Astrocyte of the cerebellum (primary cell): ENCODE measurements around the gene HPS4.

Source experiments
- DNase-seq: peaks from one replicate; pipeline ENCODE4 v3.0.0-alpha.2; 2011; ENCODE audit warnings: low read depth
- H3K4me3 ChIP-seq: 2 replicates; pipeline ENCODE4 v1.5.1; 2011; ENCODE audit warnings: mild to moderate bottlenecking, low read depth, low read length, moderate library complexity
- in situ Hi-C: cut with HindIII; loops from 2 replicates; pipeline ENCODE4 v1.10.0; 2017; ENCODE audit warnings: low sequenced_read_pairs
- TF ChIP-seq, protein P1 (sequence below): IDR thresholded peaks from 2 replicates; pipeline ENCODE4 v1.5.1; 2012; ENCODE audit warnings: low read length, low read depth, moderate library complexity, mild to moderate bottlenecking; ENCODE audit errors: missing control alignments

Gene HPS4

DNA sequence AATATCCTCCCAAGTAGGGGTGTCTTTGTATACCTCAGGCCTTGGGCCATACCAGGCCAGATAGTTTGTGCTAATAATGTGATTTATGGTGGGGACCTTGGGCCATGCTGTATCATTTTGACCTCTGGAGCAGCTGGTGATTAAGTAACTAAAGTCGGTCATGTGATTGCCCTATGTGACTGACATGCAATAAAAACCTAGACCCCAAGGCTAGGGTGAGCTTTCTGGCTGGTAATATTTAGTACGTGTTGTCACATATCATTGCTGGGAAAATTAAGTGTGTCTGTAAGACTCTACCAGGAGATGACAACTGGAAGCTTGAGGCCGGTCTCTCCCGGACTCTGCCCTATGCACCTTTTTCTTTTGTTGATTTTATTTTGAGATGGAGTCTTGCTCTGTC, 41.3 kb upstream of the HPS4 start:
- in situ Hi-C loops, result loop anchor here (5.0 kb wide), 1 partner anchor 82 kb away; no protein-coding TSS in a partner anchor
- no peak for DNase-seq
- no peak overlapping the region for H3K4me3 ChIP-seq
- TF ChIP-seq, protein P1, sequence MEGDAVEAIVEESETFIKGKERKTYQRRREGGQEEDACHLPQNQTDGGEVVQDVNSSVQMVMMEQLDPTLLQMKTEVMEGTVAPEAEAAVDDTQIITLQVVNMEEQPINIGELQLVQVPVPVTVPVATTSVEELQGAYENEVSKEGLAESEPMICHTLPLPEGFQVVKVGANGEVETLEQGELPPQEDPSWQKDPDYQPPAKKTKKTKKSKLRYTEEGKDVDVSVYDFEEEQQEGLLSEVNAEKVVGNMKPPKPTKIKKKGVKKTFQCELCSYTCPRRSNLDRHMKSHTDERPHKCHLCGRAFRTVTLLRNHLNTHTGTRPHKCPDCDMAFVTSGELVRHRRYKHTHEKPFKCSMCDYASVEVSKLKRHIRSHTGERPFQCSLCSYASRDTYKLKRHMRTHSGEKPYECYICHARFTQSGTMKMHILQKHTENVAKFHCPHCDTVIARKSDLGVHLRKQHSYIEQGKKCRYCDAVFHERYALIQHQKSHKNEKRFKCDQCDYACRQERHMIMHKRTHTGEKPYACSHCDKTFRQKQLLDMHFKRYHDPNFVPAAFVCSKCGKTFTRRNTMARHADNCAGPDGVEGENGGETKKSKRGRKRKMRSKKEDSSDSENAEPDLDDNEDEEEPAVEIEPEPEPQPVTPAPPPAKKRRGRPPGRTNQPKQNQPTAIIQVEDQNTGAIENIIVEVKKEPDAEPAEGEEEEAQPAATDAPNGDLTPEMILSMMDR, result no peak

- TF ChIP-seq, protein P1, result no peak
- no peak overlapping the region for H3K4me3 ChIP-seq
- no peak for DNase-seq
- in situ Hi-C loops, result no loop called here
Measured at GRCh38 chr22:26522592-26522991, 39.0 kb upstream of the HPS4 start.

DNA sequence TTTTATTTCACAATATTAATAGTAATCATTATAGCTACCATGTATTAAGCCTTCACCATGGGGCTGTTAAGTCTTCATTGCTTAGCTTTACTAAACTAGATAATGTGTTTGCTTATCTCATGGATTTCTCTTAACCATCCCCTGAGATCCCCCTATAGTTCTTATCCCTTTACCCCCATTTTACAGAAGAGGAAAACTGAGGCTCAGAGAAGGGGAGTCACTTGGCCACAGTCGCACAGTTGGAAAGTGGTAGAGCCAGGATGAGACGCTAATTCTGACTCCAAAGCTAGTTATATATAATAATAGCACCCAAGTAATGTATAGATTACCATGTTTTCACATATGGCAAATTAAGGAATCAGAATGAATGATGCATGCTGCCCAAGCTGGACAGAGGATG, 38.4 kb upstream of the HPS4 start:
- in situ Hi-C loops, result no loop called here
- TF ChIP-seq, protein P1, result no peak
- DNase-seq, result no peak
- H3K4me3 ChIP-seq, result no peak overlapping the region

DNA sequence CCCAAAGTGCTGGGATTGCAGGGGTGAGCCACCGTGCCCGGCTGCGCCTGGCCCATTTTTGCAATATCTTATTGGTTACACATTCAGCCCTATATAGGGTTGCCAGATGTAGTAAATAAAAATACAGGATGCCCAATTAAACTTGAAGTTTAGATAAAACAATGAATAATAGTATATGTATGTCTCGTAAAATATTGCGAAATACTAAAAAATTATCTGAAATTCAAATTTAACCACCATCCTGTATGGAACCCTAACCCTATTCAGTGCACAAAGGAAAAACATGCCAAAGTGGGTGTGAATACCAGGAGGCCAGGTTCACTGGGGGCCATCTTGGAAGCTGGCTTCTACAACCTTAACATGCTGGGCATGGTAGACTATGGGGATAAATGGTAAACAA, 33.8 kb upstream of the HPS4 start:
- TF ChIP-seq, protein P1, result no peak
- no peak overlapping the region for H3K4me3 ChIP-seq
- in situ Hi-C loops, result no loop called here
- no peak for DNase-seq

- TF ChIP-seq, protein P1, result no peak
- in situ Hi-C loops, result no loop called here
- H3K4me3 ChIP-seq, result no peak overlapping the region
- DNase-seq, result no peak
Measured at GRCh38 chr22:26516503-26516902, 32.9 kb upstream of the HPS4 start.

DNA sequence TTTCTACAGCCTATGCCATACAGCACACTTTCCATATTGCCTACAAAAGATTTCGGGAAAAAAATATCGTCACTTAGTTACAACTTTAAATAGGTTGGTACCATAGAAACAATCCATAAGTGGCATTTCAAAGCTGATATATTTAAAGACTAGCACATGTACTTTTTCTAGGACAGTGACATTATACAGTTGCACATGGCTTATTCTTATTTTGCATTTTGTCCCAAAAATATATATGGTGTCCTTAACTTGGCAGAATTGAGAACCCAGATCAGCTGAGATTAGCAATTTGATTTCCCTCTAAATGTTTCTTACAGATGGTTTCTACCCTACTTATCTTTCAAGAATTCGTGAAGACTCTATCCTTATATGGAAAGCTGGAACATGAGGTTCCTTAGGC, 32.3 kb upstream of the HPS4 start:
- H3K4me3 ChIP-seq, result no peak overlapping the region
- in situ Hi-C loops, result no loop called here
- DNase-seq, result no peak
- TF ChIP-seq, protein P1, result no peak

GRCh38 chr22:26514419-26515161, 31.0 kb upstream of the HPS4 start:
- TF ChIP-seq, protein P1, result no peak
- no peak for DNase-seq
- H3K4me3 ChIP-seq, result no peak overlapping the region
- in situ Hi-C loops, result no loop called here
